Mesenchymal stem cell (in vitro differentiated cells and primary cell): ENCODE measurements around the gene KLHL25.

Source experiments
- DNase-seq: peaks from one replicate; pipeline ENCODE4 v3.0.0-alpha.2; 2013
- H2AFZ ChIP-seq: one replicate; pipeline ENCODE4 v1.6.1; 2013; ENCODE audit warnings: low read depth, mild to moderate bottlenecking, control low read depth, inconsistent platforms, low read length, moderate library complexity
- H2AK5ac ChIP-seq: 2 replicates; pipeline ENCODE4 v1.6.1; 2013; ENCODE audit warnings: low read length, moderate library complexity, mild to moderate bottlenecking, inconsistent platforms; ENCODE audit not compliant: severe bottlenecking
- H2BK120ac ChIP-seq: one replicate; pipeline ENCODE4 v1.6.1; 2013; ENCODE audit warnings: low read depth, mild to moderate bottlenecking, inconsistent platforms, low read length, moderate library complexity
- H2BK12ac ChIP-seq, 2 experiments: one replicate each; pipeline ENCODE4 v1.6.1; 2013; ENCODE audit warnings: inconsistent platforms in 2 of 2, low read length in 2 of 2, mild to moderate bottlenecking in 2 of 2, moderate library complexity in 2 of 2, control low read depth in 1 of 2
- H2BK15ac ChIP-seq: one replicate; pipeline ENCODE4 v1.6.1; 2013; ENCODE audit warnings: mild to moderate bottlenecking, low read depth, inconsistent platforms; ENCODE audit not compliant: poor library complexity, severe bottlenecking
- H2BK5ac ChIP-seq: 2 replicates; pipeline ENCODE4 v1.6.1; 2013; ENCODE audit warnings: low read depth, mild to moderate bottlenecking, low read length, control low read depth, inconsistent platforms; ENCODE audit not compliant: poor library complexity, severe bottlenecking
- H3K14ac ChIP-seq, 2 experiments: one replicate each; pipeline ENCODE4 v1.6.1; 2013; ENCODE audit warnings: inconsistent platforms in 2 of 2, low read length in 2 of 2, control low read depth in 1 of 2, mild to moderate bottlenecking in 1 of 2, moderate library complexity in 1 of 2
- H3K18ac ChIP-seq, 2 experiments: one replicate each; pipeline ENCODE4 v1.6.1; 2013; ENCODE audit warnings: inconsistent platforms in 2 of 2, low read length in 2 of 2, control low read depth in 1 of 2, low read depth in 1 of 2, mild to moderate bottlenecking in 1 of 2
- H3K23ac ChIP-seq, 2 experiments: one replicate each; pipeline ENCODE4 v1.6.1; 2013; ENCODE audit warnings: inconsistent platforms in 2 of 2, low read length in 2 of 2, mild to moderate bottlenecking in 2 of 2, moderate library complexity in 2 of 2, control low read depth in 1 of 2
- H3K27ac ChIP-seq: 2 replicates; pipeline ENCODE4 v1.5.1; 2013; ENCODE audit warnings: mild to moderate bottlenecking, moderate library complexity, low read length, control low read depth, inconsistent platforms; ENCODE audit not compliant: poor library complexity, severe bottlenecking
- H3K27me3 ChIP-seq, 2 experiments: 2 replicates each; pipeline versions ENCODE4 v1.6.1 to v1.7.0; 2013; ENCODE audit warnings: low read length in 2 of 2, mild to moderate bottlenecking in 2 of 2, moderate library complexity in 2 of 2, control low read depth in 1 of 2, inconsistent platforms in 1 of 2; ENCODE audit not compliant: control insufficient read depth in 1 of 2, insufficient read depth in 1 of 2
- H3K36me3 ChIP-seq, 2 experiments: 2 replicates each; pipeline versions ENCODE4 v1.6.1 to v1.7.0; 2013; ENCODE audit warnings: low read length in 2 of 2, control low read depth in 1 of 2, inconsistent platforms in 1 of 2, low read depth in 1 of 2, mild to moderate bottlenecking in 1 of 2; ENCODE audit not compliant: insufficient read depth in 2 of 2, control insufficient read depth in 1 of 2
- H3K4ac ChIP-seq, 2 experiments: one replicate each; pipeline ENCODE4 v1.6.1; 2013; ENCODE audit warnings: inconsistent platforms in 2 of 2, low read length in 2 of 2, mild to moderate bottlenecking in 2 of 2, moderate library complexity in 2 of 2, control low read depth in 1 of 2, low read depth in 1 of 2
- H3K4me1 ChIP-seq: 2 replicates; pipeline ENCODE4 v1.6.1; 2013; ENCODE audit warnings: low read depth, low read length, control low read depth; ENCODE audit not compliant: control insufficient read depth, insufficient read depth
- H3K4me2 ChIP-seq: 2 replicates; pipeline ENCODE4 v1.6.1; 2013; ENCODE audit warnings: low read length, mild to moderate bottlenecking, inconsistent platforms; ENCODE audit not compliant: poor library complexity, severe bottlenecking
- H3K4me3 ChIP-seq, 2 experiments: 2 replicates each; pipeline versions ENCODE4 v1.5.1 to v1.7.0; 2013; ENCODE audit warnings: low read length in 2 of 2, mild to moderate bottlenecking in 2 of 2, control low read depth in 1 of 2, low read depth in 1 of 2; ENCODE audit not compliant: insufficient read depth in 1 of 2
- H3K79me1 ChIP-seq: replicated peaks from 2 replicates; pipeline ENCODE4 v1.6.1; 2013; ENCODE audit warnings: mild to moderate bottlenecking, control low read depth, low read length, inconsistent platforms; ENCODE audit not compliant: poor library complexity, severe bottlenecking
- H3K9ac ChIP-seq: 2 replicates; pipeline ENCODE4 v1.7.0; 2013; ENCODE audit warnings: mild to moderate bottlenecking, low read length, moderate library complexity
- H3K9me3 ChIP-seq: 2 replicates; pipeline ENCODE4 v1.7.0; 2013; ENCODE audit warnings: mild to moderate bottlenecking, low read length; ENCODE audit not compliant: control insufficient read depth
- H4K8ac ChIP-seq: one replicate; pipeline ENCODE4 v1.6.1; 2013; ENCODE audit warnings: inconsistent platforms, mild to moderate bottlenecking, low read length, moderate library complexity
- H4K91ac ChIP-seq: one replicate; pipeline ENCODE4 v1.6.1; 2013; ENCODE audit warnings: mild to moderate bottlenecking, low read length, inconsistent platforms
- whole genome bisulfite sequencing: methylation state at CpG from one replicate; pipeline ENCODE4 v1.1.7; 2013; ENCODE audit warnings: mixed read lengths; 5-methylcytosine and 5-hydroxymethylcytosine counted together

The KLHL25 gene

DNA sequence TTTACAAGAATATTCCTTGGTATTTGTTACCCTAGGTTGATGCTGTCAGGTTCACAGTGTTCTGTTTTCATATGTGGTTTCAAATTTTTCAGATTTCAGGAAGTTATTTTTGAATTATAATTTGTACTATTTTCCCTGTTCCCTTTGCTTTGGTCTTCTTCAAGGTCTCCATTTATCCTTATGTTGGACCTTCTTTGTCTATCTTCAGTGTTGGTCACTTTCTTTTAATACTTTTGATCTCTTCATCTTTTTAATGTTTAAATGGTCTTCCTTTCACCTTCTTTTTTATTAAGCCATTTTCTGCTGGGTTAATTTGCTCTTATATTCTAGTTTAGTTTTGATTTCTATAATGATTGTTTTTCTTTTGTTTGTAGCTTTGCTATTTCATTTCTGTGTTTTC, 61.3 kb downstream of the KLHL25 start:
- H3K4me3 ChIP-seq, result no peak overlapping the region
- no peak overlapping the region for H3K14ac ChIP-seq
- H3K9ac ChIP-seq, result no peak overlapping the region
- H2AFZ ChIP-seq, result no peak overlapping the region
- H3K9me3 ChIP-seq, result peaks cover 10% of the 10 kb centered on the region
- no peak overlapping the region for H3K27ac ChIP-seq
- H2BK120ac ChIP-seq, result no peak overlapping the region
- no peaks in the 10 kb centered on the region for H3K4me1 ChIP-seq
- H2BK12ac ChIP-seq, result no peak overlapping the region
- no peak overlapping the region for H3K23ac ChIP-seq
- no peak overlapping the region for H4K91ac ChIP-seq
- no peak overlapping the region for H2AK5ac ChIP-seq
- no peak overlapping the region for H3K4ac ChIP-seq
- H3K4me2 ChIP-seq, result no peak overlapping the region
- no peak overlapping the region for H2BK5ac ChIP-seq
- H3K27me3 ChIP-seq, result no peaks in the 10 kb centered on the region
- peaks cover 29 to 92% of the 10 kb centered on the region in 2 experiments for H3K36me3 ChIP-seq
- no peak overlapping the region for H3K18ac ChIP-seq
- no peak for DNase-seq
- H2BK15ac ChIP-seq, result no peak overlapping the region
- no peak overlapping the region for H4K8ac ChIP-seq
- peaks cover 5% of the 10 kb centered on the region for H3K79me1 ChIP-seq

DNA sequence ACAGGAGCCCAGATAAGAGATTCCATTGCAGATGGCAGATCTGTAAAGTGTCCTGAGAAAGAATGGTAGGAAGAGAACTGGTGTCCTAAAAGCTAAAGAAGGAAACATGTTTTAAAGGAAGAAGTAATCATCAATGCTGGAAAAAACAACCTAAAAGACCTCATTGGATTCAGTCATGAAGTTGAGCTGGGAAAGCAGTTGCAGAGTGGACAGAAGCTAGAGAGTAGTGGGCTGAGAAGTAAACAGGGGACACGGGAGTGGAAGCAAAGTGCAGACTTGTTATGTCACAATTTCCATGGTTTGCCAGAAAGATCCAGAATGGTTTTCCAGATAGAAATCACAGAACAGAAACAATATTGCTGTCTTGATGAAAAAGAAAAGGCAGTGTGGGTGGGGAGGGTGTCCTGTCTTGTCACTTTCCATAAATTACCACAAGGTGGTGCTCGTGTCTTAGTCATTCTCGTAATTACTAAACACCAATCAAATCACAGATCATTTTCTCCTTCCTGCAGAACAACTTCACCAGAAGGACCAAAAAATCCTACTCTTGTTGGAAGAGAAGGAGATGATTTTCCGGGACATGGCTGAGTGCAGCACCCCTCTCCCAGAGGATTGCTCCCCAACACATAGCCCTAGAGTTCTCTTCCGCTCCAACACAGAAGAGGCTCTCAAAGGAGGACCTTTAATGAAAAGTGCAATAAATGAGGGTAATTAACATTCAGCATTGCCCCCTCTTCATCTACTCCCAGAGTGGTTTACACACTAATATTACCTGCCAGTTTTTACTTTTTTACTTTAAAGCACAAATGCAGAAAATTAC, 64.5 kb downstream of the KLHL25 start:
- H3K27ac ChIP-seq, result no peak overlapping the region
- H2AFZ ChIP-seq, result no peak overlapping the region
- H3K27me3 ChIP-seq, result no peaks in the 10 kb centered on the region
- no peak overlapping the region for H3K4me2 ChIP-seq
- H3K36me3 ChIP-seq, result peaks cover 28 to 96% of the 10 kb centered on the region in 2 experiments
- H2BK12ac ChIP-seq, result no peak overlapping the region
- no peak overlapping the region for H3K9ac ChIP-seq
- no peaks in the 10 kb centered on the region for H3K4me1 ChIP-seq
- no peak overlapping the region for H2BK5ac ChIP-seq
- 20% methylated on average over 4 of the region's 5 CpGs for WGBS
- no peak overlapping the region for H2BK120ac ChIP-seq
- H3K14ac ChIP-seq, result no peak overlapping the region
- no peak overlapping the region for H3K4me3 ChIP-seq
- no peak overlapping the region for H4K8ac ChIP-seq
- H3K9me3 ChIP-seq, result peaks cover 10% of the 10 kb centered on the region
- H4K91ac ChIP-seq, result no peak overlapping the region
- no peak overlapping the region for H3K23ac ChIP-seq
- no peak overlapping the region for H2BK15ac ChIP-seq
- no peak overlapping the region for H2AK5ac ChIP-seq
- peaks cover 11% of the 10 kb centered on the region for H3K79me1 ChIP-seq
- peak; percentile 74 for DNase-seq
- no peak overlapping the region for H3K4ac ChIP-seq
- no peak overlapping the region for H3K18ac ChIP-seq

DNA sequence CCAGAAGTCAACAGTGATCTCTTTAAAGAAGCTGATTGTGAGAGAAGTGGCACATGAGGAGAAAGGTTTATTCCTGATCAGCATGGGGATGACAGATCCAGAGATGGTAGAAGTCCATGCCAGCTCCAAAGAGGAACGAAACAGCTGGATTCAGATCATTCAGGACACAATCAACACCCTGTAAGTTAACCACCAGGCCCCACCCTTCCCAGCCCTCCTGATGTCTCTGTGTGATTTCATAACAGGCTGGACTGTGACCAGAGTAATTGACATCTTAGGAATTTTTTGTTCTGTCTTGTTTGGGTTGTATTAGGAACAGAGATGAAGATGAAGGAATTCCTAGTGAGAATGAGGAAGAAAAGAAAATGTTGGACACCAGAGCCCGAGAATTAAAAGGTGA, 67.7 kb downstream of the KLHL25 start:
- DNase-seq, result peak; percentile 21
- WGBS, result 96% methylated on average over 2 of the region's 2 CpGs
- no peaks in the 10 kb centered on the region for H3K4me1 ChIP-seq
- no peak overlapping the region for H3K27ac ChIP-seq
- peaks cover 21% of the 10 kb centered on the region for H3K79me1 ChIP-seq
- no peaks in the 10 kb centered on the region for H3K9me3 ChIP-seq
- no peak overlapping the region for H3K23ac ChIP-seq
- no peak overlapping the region for H3K4me3 ChIP-seq
- no peak overlapping the region for H2AFZ ChIP-seq
- peaks cover 31 to 93% of the 10 kb centered on the region in 2 experiments for H3K36me3 ChIP-seq
- H4K91ac ChIP-seq, result no peak overlapping the region
- no peak overlapping the region for H3K4ac ChIP-seq
- H3K4me2 ChIP-seq, result no peak overlapping the region
- peak overlapping the region; percentile 72 for H3K9ac ChIP-seq
- no peak overlapping the region for H4K8ac ChIP-seq
- H2BK12ac ChIP-seq, result no peak overlapping the region
- no peak overlapping the region for H2BK5ac ChIP-seq
- no peak overlapping the region for H3K14ac ChIP-seq
- H3K27me3 ChIP-seq, result no peaks in the 10 kb centered on the region
- H2BK15ac ChIP-seq, result no peak overlapping the region
- no peak overlapping the region for H2BK120ac ChIP-seq
- H3K18ac ChIP-seq, result no peak overlapping the region
- no peak overlapping the region for H2AK5ac ChIP-seq

DNA sequence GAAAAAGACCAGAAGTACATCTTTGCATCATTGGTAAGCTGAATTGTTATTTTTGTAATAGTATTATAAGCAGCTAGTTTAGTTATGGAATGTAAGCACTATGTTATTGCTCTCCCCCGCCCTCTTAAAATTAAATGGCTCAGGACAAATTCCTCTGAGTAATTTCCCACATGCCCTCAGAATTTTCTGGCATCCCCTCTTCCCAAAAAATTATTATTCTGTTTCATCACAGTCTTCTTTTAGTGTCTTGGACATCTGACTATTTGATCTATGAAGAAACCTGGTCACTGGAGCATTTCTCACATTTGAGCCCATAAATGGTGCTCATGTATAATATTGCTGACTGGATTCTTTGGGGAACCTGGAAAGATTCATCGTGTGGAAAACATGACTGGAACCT, 68.3 kb downstream of the KLHL25 start:
- H2AK5ac ChIP-seq, result no peak overlapping the region
- peaks cover 27 to 93% of the 10 kb centered on the region in 2 experiments for H3K36me3 ChIP-seq
- peaks cover 17% of the 10 kb centered on the region for H3K79me1 ChIP-seq
- no peak overlapping the region for H2BK12ac ChIP-seq
- H2BK120ac ChIP-seq, result no peak overlapping the region
- no peak for DNase-seq
- no peak overlapping the region for H3K4me3 ChIP-seq
- H3K23ac ChIP-seq, result no peak overlapping the region
- no peak overlapping the region for H4K91ac ChIP-seq
- H2BK15ac ChIP-seq, result no peak overlapping the region
- H3K4ac ChIP-seq, result no peak overlapping the region
- 100% methylated on average over 1 of the region's 2 CpGs for WGBS
- no peak overlapping the region for H3K14ac ChIP-seq
- no peak overlapping the region for H2AFZ ChIP-seq
- no peak overlapping the region for H3K27ac ChIP-seq
- H3K9me3 ChIP-seq, result no peaks in the 10 kb centered on the region
- H3K4me2 ChIP-seq, result no peak overlapping the region
- H3K18ac ChIP-seq, result no peak overlapping the region
- no peak overlapping the region for H2BK5ac ChIP-seq
- no peaks in the 10 kb centered on the region for H3K27me3 ChIP-seq
- peak overlapping the region; percentile 72 for H3K9ac ChIP-seq
- H4K8ac ChIP-seq, result no peak overlapping the region
- no peaks in the 10 kb centered on the region for H3K4me1 ChIP-seq
